H4 (cell line): ENCODE data around the gene ARHGAP31. TPM values are rescaled to one million over a fixed set of nuclear protein-coding genes. Genes with fewer than 3 reads are reported as not detected.
A peak's percentile ranks its signal among the peaks of the same experiment; 100 is the strongest.
"Not testable (repeated sequence)": the region's sequence is repeated elsewhere in the genome, so short reads cannot be mapped to it uniquely, and the experiment has no call there.

ENCODE experiments used
- DNase-seq: peaks from one replicate; pipeline ENCODE4 v3.0.0-alpha.2; 2015; ENCODE audit warnings: low spot score
- total RNA-seq: library from RNA; depleted of rRNA; stranded (reverse); fragments of >200 nt; shearing (Covaris generic); gene quantifications from 2 replicates; pipeline ENCODE4 v1.2.3, GENCODE V29; 2014; rRNA removed

Gene ARHGAP31
- total RNA-seq = 4.5 and 6.9 TPM in 2 replicates

GRCh38 chr3:119293871-119294695, at the start of gene ARHGAP31:
TSS of gene ARHGAP31 (plus strand) at chr3:119294383. CDS start at chr3:119294905, 522 bp downstream.
- peak; percentile 61 for DNase-seq

GRCh38 chr3:119245778-119246177, 48.4 kb upstream of the ARHGAP31 start:
- peak; percentile 34 for DNase-seq

GRCh38 chr3:119255214-119255613, 39.0 kb upstream of the ARHGAP31 start:
- no peak for DNase-seq

GRCh38 chr3:119257111-119257510, 37.1 kb upstream of the ARHGAP31 start:
- DNase-seq = no peak

GRCh38 chr3:119257654-119258410, 36.4 kb upstream of the ARHGAP31 start:
- DNase-seq = peak; percentile 64

- no peak for DNase-seq
Observed at GRCh38 chr3:119258915-119259314, 35.3 kb upstream of the ARHGAP31 start.

- DNase-seq = no peak
Observed at GRCh38 chr3:119259821-119260220, 34.4 kb upstream of the ARHGAP31 start.

- DNase-seq = no peak
Observed at GRCh38 chr3:119261055-119261454, 33.1 kb upstream of the ARHGAP31 start.

- DNase-seq = not testable (repeated sequence)
Observed at GRCh38 chr3:119270212-119270611, 24.0 kb upstream of the ARHGAP31 start.

GRCh38 chr3:119276680-119277079, 17.5 kb upstream of the ARHGAP31 start:
- no peak for DNase-seq

- DNase-seq = peak; percentile 83
Observed at GRCh38 chr3:119279101-119279554, 15.1 kb upstream of the ARHGAP31 start.

GRCh38 chr3:119279584-119280243, 14.5 kb upstream of the ARHGAP31 start:
- DNase-seq = no peak

GRCh38 chr3:119288669-119289403, 5.3 kb upstream of the ARHGAP31 start:
- no peak for DNase-seq

- DNase-seq = no peak
Observed at GRCh38 chr3:119289404-119289770, 4.8 kb upstream of the ARHGAP31 start.

- DNase-seq = no peak
Observed at GRCh38 chr3:119290613-119291012, 3.6 kb upstream of the ARHGAP31 start.

- no peak for DNase-seq
Observed at GRCh38 chr3:119291062-119291700, 3.0 kb upstream of the ARHGAP31 start.

- no peak for DNase-seq
Observed at GRCh38 chr3:119292666-119293065, 1.5 kb upstream of the ARHGAP31 start.

GRCh38 chr3:119293105-119293870, 895 bp upstream of the ARHGAP31 start:
- no peak for DNase-seq

GRCh38 chr3:119294696-119295671, 801 bp downstream of the ARHGAP31 start:
- DNase-seq = peak; percentile 60
